Measurements from ENCODE around the gene GPRC5D.

GRCh38 chr12:12941450-12942350, 10.3 kb downstream of the GPRC5D start:
- TF ChIP-seq CTCF (IDR thresholded peaks at IDR 0.05; ENCODE audit: low read depth, low read length), result no peak
- TF ChIP-seq POLR2A (IDR thresholded peaks at IDR 0.05; ENCODE audit: extremely low read depth, insufficient read length), result no peak

Measured in NB4 (cell line).